Endothelial cell of umbilical vein (primary cell): Measurements from ENCODE around the gene CEACAM20. TPM values are rescaled to one million over a fixed set of nuclear protein-coding genes. Genes with fewer than 3 reads are reported as not detected.
"Not testable (repeated sequence)": the region's sequence is repeated elsewhere in the genome, so short reads cannot be mapped to it uniquely, and the experiment has no call there.

Experiments
- BruUV-seq: library from RNA; stranded (reverse); fragments of 400-500 nt; replicated peaks from 2 replicates; lab custom pipeline; 2021; lab: Mats Ljungman, UMichigan
- CTCF ChIA-PET: fragments of 300-600, 350-600 bp; sonication (Branson Sonifier 250); formaldehyde crosslinking; loops from one replicate; lab custom pipeline; 2021; ENCODE audit warnings: antibody characterized with exemption, inconsistent platforms; lab: Charles Lee
- POLR2A ChIA-PET: fragments of 300-600, 350-600 bp; sonication (Branson Sonifier 250); formaldehyde crosslinking; loops from one replicate; lab custom pipeline; 2021; ENCODE audit warnings: antibody characterized with exemption, inconsistent platforms; lab: Charles Lee
- DNase-seq: peaks from one replicate; pipeline ENCODE4 v3.0.0-alpha.2; 2011; ENCODE audit warnings: low read depth, low spot score
- FAIRE-seq: peaks from 2 replicates; lab custom pipeline; 2011; peaks lifted over from hg19 to GRCh38; lab: Jason Lieb, UNC
- H2AFZ ChIP-seq: 2 replicates; pipeline ENCODE4 v1.6.0; 2012; ENCODE audit warnings: low read depth, low read length, control low read depth, inconsistent platforms
- H3K27ac ChIP-seq: 2 replicates; pipeline ENCODE4 v1.5.1; 2011; ENCODE audit warnings: low read depth, mild to moderate bottlenecking, control low read depth, low read length, moderate library complexity; ENCODE audit not compliant: insufficient read depth
- H3K27me3 ChIP-seq, 2 experiments: 2 replicates each; pipeline versions ENCODE4 v1.6.0 to v1.6.1; 2011; ENCODE audit warnings: low read length in 2 of 2, mixed read lengths in 1 of 2; ENCODE audit not compliant: control insufficient read depth in 2 of 2, insufficient read depth in 2 of 2
- H3K36me3 ChIP-seq, 2 experiments: 2 replicates in 1 of 2; 3 replicates in 1 of 2; pipeline ENCODE4 v1.5.1; 2011; ENCODE audit warnings: low read length in 2 of 2, mild to moderate bottlenecking in 1 of 2, moderate library complexity in 1 of 2; ENCODE audit not compliant: control insufficient read depth in 2 of 2, insufficient read depth in 2 of 2; ENCODE audit errors: extremely low read depth in 1 of 2
- H3K4me1 ChIP-seq: 3 replicates; pipeline ENCODE4 v1.5.1; 2011; ENCODE audit warnings: mild to moderate bottlenecking, low read length; ENCODE audit not compliant: control insufficient read depth, insufficient read depth; ENCODE audit errors: extremely low read depth
- H3K4me2 ChIP-seq: 2 replicates; pipeline ENCODE4 v1.6.1; 2011; ENCODE audit warnings: low read length, control low read depth, mixed read lengths; ENCODE audit not compliant: insufficient read depth
- H3K4me3 ChIP-seq, 3 experiments: fragments of 200-600 bp in 1 of 3; sonication (generic), shearing (Covaris generic) in 1 of 3; replicated peaks in 1 of 3; 2 replicates each; pipeline ENCODE4 v1.5.1; 2011 to 2016; ENCODE audit warnings: control low read depth in 3 of 3, low read length in 3 of 3, mild to moderate bottlenecking in 2 of 3, inconsistent platforms in 1 of 3, low read depth in 1 of 3, moderate library complexity in 1 of 3; ENCODE audit not compliant: insufficient read depth in 1 of 3
- H3K79me2 ChIP-seq: 2 replicates; pipeline ENCODE4 v1.6.0; 2012; ENCODE audit warnings: low read length, inconsistent platforms; ENCODE audit not compliant: control insufficient read depth, insufficient read depth
- H3K9ac ChIP-seq: replicated peaks from 2 replicates; pipeline ENCODE3; 2011; ENCODE audit warnings: low read length, control low read depth; ENCODE audit not compliant: insufficient read depth; ENCODE audit errors: extremely low read depth
- H3K9me1 ChIP-seq: replicated peaks from 3 replicates; pipeline ENCODE4 v1.6.0; 2011; ENCODE audit warnings: mild to moderate bottlenecking, low read length; ENCODE audit not compliant: control insufficient read depth, insufficient read depth; ENCODE audit errors: extremely low read depth
- H3K9me3 ChIP-seq: replicated peaks from 2 replicates; pipeline ENCODE4 v1.5.1; 2012; ENCODE audit warnings: low read length, inconsistent platforms; ENCODE audit not compliant: control insufficient read depth, insufficient read depth
- H4K20me1 ChIP-seq: replicated peaks from 2 replicates; pipeline ENCODE3; 2011; ENCODE audit warnings: mild to moderate bottlenecking, low read length; ENCODE audit not compliant: control insufficient read depth, insufficient read depth; ENCODE audit errors: extremely low read depth
- EZH2 ChIP-seq: IDR thresholded peaks from 2 replicates; pipeline ENCODE4 v1.6.1; 2012; ENCODE audit warnings: borderline replicate concordance, low read depth, mild to moderate bottlenecking, moderate library complexity, low read length, inconsistent platforms; ENCODE audit not compliant: severe bottlenecking
- FOS ChIP-seq: IDR thresholded peaks from 2 replicates; pipeline ENCODE4 v1.6.1; 2011; ENCODE audit warnings: mild to moderate bottlenecking, low read length, moderate library complexity, borderline replicate concordance; ENCODE audit not compliant: insufficient read depth
- GATA2 ChIP-seq: IDR thresholded peaks from 2 replicates; pipeline ENCODE4 v1.7.0; 2011; ENCODE audit warnings: low read depth, mild to moderate bottlenecking, moderate library complexity, mixed read lengths, low read length; ENCODE audit not compliant: insufficient read length, insufficient read depth
- JUN ChIP-seq: IDR thresholded peaks from 2 replicates; pipeline ENCODE4 v1.6.1; 2011; ENCODE audit warnings: borderline replicate concordance, low read depth; ENCODE audit not compliant: insufficient read length, insufficient read depth
- MYC ChIP-seq: IDR thresholded peaks from one replicate; pipeline ENCODE4 v1.6.1; 2011; ENCODE audit warnings: mild to moderate bottlenecking, low read depth, low read length
- POLR2A ChIP-seq: IDR thresholded peaks from 2 replicates; pipeline ENCODE4 v1.6.1; 2012; ENCODE audit warnings: low read depth, mild to moderate bottlenecking, control low read depth, low read length
- POLR2AphosphoS5 ChIP-seq: IDR thresholded peaks from 2 replicates; pipeline ENCODE4 v1.6.1; 2012; ENCODE audit warnings: low read depth, mild to moderate bottlenecking, control low read depth, low read length, moderate library complexity; ENCODE audit not compliant: insufficient read depth
- dilution Hi-C: fragments of 300-500 bp; cut with MboI; formaldehyde crosslinking; loops from one replicate; pipeline ENCODE4 v1.15.0; 2019; ENCODE audit warnings: low sequenced_read_pairs; ENCODE audit not compliant: extremely low pct_ligation_motif_present
- intact Hi-C: fragments of 100-400 bp; cut with micrococcal nuclease; formaldehyde crosslinking; loops from one replicate; pipeline ENCODE4 v1.10.0; 2022
- polyA plus RNA-seq, 4 experiments: library from polyadenylated mRNA; depleted of rRNA in 3 of 4; stranded (reverse) in 3 of 4; unstranded in 1 of 4; fragments of >200 nt; gene quantifications; 2 replicates each; pipeline versions ENCODE4 v1.2.1 to v1.2.3, GENCODE V29; 2011 to 2012; ENCODE audit warnings: missing spikeins in 1 of 4
- total RNA-seq: library from RNA; stranded (reverse); gene quantifications from 2 replicates; pipeline ENCODE4 v1.2.3, GENCODE V29; 2021
- TF ChIP-seq, protein P1 (sequence below), 2 donors: IDR thresholded peaks; 1 replicate in 1 of 2; 2 replicates in 1 of 2; pipeline ENCODE4 v1.5.1; 2011; ENCODE audit warnings: low read length in 2 of 2, mild to moderate bottlenecking in 2 of 2, moderate library complexity in 2 of 2, control low read depth in 1 of 2, inconsistent platforms in 1 of 2, low read depth in 1 of 2; ENCODE audit not compliant: insufficient read depth in 1 of 2; ENCODE audit errors: extremely low read depth in 1 of 2
- TF ChIP-seq, protein P2 (sequence below): IDR thresholded peaks from 2 replicates; pipeline ENCODE4 v1.6.1; 2011; ENCODE audit not compliant: insufficient read depth, insufficient read length

Gene CEACAM20
- total and polyA plus RNA-seq, 2 donors (not counting 3 experiments of a cell fraction or from before 2014, with no cell fraction given): 0.06 TPM; not detected in 1

DNA sequence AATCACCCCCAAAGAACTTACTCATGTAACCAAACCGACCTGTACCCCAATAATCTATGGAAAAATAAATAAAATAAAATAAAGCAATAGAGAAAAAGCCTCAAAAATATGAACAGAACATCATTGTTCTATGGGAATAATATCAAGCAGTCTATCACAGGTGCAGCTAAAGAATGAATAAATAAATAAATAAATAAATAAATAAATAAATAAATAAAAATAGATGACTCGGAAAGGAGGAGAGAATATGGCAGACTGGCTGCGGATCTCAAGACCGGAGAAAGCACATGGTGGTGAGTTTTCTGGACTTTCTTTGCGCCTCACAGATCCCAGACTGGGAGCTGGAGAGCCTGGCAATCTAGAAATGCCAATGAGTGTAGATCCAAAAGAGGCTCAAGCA lies 22.4 kb upstream of the CEACAM20 start:
- no peaks in the 10 kb centered on the region for H3K36me3 ChIP-seq
- H4K20me1 ChIP-seq: no peaks in the 10 kb centered on the region
- intact Hi-C loops (no loop called here), dilution Hi-C loops (no loop called here)
- no peak overlapping the region for H3K4me3 ChIP-seq
- DNase-seq: no peak
- CTCF ChIA-PET: interaction anchor here (1.0 to 1.2 kb wide), 3 partner anchors 13 to 35 kb away, joined by 3 to 4 read pairs (median 3); no protein-coding TSS in a partner anchor
- H3K9me1 ChIP-seq: no peaks in the 10 kb centered on the region
- FAIRE-seq: no peak
- BruUV-seq: no TSS peak
- peaks cover 0 to 2% of the 10 kb centered on the region in 2 experiments for H3K27me3 ChIP-seq
- POLR2A ChIA-PET: no interaction called here
- no peaks in the 10 kb centered on the region for H3K4me1 ChIP-seq
- no peaks in the 10 kb centered on the region for H3K9me3 ChIP-seq
- H3K9ac ChIP-seq: no peak overlapping the region
- no peaks in the 10 kb centered on the region for H3K79me2 ChIP-seq
- H3K27ac ChIP-seq: no peak overlapping the region
- TF ChIP-seq POLR2A: no peak
- no peak for TF ChIP-seq POLR2AphosphoS5
- no peak for TF ChIP-seq EZH2
- TF ChIP-seq, protein P1, sequence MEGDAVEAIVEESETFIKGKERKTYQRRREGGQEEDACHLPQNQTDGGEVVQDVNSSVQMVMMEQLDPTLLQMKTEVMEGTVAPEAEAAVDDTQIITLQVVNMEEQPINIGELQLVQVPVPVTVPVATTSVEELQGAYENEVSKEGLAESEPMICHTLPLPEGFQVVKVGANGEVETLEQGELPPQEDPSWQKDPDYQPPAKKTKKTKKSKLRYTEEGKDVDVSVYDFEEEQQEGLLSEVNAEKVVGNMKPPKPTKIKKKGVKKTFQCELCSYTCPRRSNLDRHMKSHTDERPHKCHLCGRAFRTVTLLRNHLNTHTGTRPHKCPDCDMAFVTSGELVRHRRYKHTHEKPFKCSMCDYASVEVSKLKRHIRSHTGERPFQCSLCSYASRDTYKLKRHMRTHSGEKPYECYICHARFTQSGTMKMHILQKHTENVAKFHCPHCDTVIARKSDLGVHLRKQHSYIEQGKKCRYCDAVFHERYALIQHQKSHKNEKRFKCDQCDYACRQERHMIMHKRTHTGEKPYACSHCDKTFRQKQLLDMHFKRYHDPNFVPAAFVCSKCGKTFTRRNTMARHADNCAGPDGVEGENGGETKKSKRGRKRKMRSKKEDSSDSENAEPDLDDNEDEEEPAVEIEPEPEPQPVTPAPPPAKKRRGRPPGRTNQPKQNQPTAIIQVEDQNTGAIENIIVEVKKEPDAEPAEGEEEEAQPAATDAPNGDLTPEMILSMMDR (IDR thresholded peaks at IDR 0.05; ENCODE audit: extremely low read depth in 1 of 2, insufficient read depth in 1 of 2, low read depth in 1 of 2, low read length in 2 of 2): no peak
- no peak for TF ChIP-seq JUN
- no peak for TF ChIP-seq FOS
- no peak for TF ChIP-seq GATA2
- no peak for TF ChIP-seq MYC
- TF ChIP-seq, protein P2, sequence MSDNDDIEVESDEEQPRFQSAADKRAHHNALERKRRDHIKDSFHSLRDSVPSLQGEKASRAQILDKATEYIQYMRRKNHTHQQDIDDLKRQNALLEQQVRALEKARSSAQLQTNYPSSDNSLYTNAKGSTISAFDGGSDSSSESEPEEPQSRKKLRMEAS: no peak
- H2AFZ ChIP-seq: no peak overlapping the region
- no peak overlapping the region for H3K4me2 ChIP-seq

DNA sequence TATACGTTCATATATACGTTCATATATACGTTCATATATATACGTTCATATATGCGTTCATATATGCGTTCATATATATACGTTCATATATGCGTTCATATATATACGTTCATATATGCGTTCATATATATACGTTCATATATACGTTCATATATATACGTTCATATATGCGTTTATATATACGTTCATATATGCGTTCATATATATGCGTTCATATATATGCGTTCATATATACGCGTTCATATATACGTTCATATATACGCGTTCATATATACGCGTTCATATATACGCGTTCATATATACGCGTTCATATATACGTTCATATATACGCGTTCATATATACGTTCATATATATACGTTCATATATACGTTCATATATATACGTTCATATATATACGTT lies 21.5 kb upstream of the CEACAM20 start:
- H2AFZ ChIP-seq, H3K4me1 ChIP-seq, BruUV-seq, H3K79me2 ChIP-seq, CTCF ChIA-PET, H3K4me2 ChIP-seq, H3K9me1 ChIP-seq, POLR2A ChIA-PET, H3K9ac ChIP-seq, dilution Hi-C loops, H3K9me3 ChIP-seq, H3K27me3 ChIP-seq, H3K27ac ChIP-seq, H3K36me3 ChIP-seq, intact Hi-C loops, H3K4me3 ChIP-seq, DNase-seq, H4K20me1 ChIP-seq: not testable (repeated sequence)
- peak; percentile 57 for FAIRE-seq
